Suppressor macrophage treated with lipopolysaccharide for 1 hour (primary cell): ENCODE measurements around the gene VPREB1.
"Not testable (repeated sequence)": the region's sequence is repeated elsewhere in the genome, so short reads cannot be mapped to it uniquely, and the experiment has no call there.

Experiments used
- DNase-seq, 3 donors: peaks; one replicate each; pipeline ENCODE4 v3.0.0-alpha.2; 2020 to 2022

VPREB1 gene

GRCh38 chr22:22246706-22247105 lies 2.1 kb downstream of the VPREB1 start:
- no peak for DNase-seq

- DNase-seq, result peak in 1 of 3 donors; percentile 0
Measured at GRCh38 chr22:22248878-22249277, 4.3 kb downstream of the VPREB1 start.

DNA sequence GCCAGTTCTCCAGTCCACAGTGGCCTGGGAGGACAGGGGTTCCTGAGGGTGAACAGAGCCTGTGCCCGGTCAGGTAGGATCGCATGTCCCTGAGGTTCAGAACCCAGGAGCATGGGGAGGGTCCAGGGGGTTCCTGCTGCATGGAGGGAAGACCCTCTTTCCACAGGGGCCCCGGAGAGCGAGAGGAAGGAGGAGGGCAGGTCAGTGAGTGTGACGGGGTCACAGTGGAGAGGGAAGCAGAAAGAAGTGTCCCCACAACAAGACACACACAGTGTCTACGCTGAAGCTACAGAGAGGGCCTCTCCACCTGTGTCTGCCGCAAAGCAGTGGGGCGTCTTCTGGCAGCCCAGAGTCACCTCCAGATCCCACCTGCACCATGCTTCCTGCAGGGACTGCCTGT lies 6.1 kb downstream of the VPREB1 start:
- not testable (repeated sequence) for DNase-seq

DNA sequence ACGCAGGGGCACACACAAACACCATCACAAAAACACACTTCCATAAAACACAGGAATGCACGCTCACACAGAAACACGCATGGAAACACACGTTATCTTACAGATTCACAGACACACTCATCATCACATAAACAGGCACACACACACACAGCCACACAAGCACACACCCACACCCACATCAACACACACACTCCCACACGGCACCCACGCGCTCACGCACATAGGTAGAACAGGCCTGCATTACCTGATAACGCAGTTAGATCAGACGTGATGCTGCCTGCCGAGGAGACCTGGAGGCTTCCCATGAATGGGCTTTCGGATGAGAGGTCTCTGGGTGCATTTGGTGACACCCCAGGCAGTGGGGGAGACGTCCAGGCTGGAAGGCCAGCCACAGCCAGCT lies 11.5 kb downstream of the VPREB1 start:
- not testable (repeated sequence) for DNase-seq

DNA sequence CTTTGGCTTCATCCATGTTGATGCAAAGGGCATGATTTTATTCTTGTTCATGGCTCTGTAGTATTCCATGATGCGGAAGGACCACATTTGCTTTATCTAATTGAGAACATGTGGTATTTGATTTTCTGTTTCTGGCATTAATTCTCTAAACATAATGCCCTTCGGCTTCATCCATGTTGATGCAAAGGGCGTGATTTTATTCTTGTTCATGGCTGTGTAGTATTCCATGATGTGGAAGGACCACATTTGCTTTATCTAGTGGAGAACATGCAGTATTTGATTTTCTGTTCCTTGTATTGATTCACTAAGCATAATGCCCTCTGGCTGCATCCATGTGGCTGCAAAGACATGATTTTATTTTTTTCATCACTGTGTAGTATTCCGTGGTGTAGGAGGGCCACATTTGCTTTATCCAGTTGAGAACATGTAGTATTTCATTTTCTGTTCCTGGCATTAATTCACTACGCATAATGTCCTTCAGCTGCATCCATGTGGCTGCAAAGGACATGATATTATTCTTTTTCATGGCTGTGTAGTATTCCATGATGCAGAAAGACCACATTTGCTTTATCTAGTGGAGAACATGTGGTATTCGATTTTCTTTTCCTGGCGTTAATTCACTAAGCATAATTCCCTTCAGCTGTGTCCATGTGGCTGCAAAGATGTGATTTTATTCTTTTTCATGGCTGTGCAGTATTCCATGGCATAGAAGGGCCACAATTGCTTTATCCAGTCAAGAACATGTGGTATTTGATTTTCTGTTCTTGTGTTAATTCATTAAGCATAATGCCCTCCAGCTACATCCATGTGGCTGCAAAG lies 14.2 kb downstream of the VPREB1 start:
- DNase-seq, result not testable (repeated sequence)

GRCh38 chr22:22260169-22260568 lies 15.6 kb downstream of the VPREB1 start:
- DNase-seq, result not testable (repeated sequence)

GRCh38 chr22:22260586-22260985 lies 16.0 kb downstream of the VPREB1 start:
- not testable (repeated sequence) for DNase-seq

DNA sequence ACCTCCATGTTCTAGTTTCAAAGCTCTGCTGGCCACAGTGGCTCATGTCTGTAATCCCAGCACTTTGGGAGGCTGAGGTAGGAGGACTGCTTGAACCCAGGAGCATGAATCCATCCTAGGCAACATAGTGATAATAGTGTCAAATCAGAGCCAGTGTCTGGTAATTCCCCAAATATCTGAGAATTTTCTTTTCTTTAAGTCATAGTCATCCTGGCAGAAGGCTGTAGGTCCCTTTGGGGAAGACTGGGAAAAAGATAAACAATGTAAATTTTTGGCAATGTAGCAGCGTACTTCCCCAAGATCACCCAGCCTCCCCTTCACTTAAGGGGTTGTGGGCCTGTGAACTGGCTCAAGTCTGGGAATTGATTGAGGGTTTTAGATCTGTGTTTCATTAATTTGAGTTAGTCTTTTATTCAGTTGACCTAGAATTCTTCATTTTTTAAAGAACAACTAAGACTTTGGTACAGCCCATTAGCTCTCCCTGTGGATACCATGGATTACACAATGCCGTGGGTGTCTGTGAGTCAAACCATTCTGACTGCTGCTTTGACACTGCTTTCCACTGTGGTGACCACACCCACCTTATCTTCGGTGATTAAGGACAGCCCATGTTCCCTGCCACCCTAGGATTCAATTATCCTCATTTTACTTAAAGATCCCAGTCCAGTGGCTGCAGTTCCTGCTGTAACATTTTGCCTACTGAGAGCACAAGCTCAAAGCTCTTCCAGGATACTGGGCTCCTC lies 17.9 kb downstream of the VPREB1 start:
- peak; percentile 71 to 79 (median 75) for DNase-seq

DNA sequence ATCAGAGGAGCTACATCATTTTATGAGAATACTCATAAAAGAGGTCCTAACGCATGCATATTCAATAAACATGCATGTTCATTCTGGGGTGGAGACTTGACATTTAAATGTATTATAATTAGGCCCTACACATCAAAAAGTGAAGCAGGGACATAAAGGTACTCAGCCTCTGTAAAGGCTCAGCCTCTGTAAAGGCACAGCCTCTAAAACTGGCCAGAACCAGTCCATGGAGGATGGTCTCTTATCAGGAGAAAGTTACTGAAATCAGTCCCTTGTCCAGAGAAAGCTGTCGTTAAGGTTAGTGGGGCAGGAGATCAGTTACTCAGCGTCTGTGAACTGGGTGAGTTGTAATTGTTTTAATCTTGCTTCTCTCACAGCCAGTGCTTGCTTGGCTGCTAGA lies 19.2 kb downstream of the VPREB1 start:
- not testable (repeated sequence) for DNase-seq

DNA sequence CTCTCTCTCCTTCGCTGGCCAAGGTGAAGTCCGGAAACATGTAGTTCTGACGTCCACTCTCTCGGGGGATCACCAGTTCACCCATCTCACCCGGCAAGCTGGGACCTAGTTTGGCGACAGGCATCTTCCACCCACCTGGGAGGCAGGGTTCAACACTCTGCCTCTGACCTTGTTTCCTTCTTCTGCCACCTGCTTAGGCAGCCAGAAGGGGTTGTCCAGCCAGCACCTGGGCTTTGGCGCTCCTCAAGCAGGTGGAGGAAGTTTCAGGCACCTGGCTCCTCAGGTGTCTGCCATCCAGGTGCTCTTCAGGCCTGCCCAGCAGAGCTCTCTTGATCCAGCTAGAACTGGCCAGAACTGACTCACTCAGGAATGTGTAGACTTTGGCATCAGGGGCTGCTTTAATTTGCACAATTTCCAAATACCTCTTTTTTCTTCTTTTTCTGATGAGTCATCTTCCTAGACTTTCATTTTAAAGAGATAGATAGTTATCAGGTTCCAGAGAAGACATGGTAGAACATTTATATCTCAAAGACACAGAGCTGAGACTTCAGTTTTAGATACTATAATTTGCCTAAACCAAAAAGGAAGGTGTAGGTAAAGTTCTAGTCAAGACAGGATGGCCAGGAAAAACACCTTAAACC lies 25.6 kb downstream of the VPREB1 start:
- DNase-seq, result not testable (repeated sequence)

DNA sequence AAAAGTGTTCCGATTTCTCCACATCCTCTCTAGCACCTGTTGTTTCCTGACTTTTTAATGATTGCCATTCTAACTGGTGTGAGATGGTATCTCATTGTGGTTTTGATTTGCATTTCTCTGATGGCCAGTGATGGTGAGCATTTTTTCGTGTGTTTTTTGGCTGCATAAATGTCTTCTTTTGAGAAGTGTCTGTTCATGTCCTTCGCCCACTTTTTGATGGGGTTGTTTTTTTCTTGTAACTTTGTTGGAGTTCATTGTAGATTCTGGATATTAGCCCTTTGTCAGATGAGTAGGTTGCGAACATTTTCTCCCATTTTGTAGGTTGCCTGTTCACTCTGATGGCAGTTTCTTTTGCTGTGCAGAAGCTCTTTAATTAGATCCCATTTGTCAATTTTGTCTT lies 32.8 kb downstream of the VPREB1 start:
- not testable (repeated sequence) for DNase-seq

DNA sequence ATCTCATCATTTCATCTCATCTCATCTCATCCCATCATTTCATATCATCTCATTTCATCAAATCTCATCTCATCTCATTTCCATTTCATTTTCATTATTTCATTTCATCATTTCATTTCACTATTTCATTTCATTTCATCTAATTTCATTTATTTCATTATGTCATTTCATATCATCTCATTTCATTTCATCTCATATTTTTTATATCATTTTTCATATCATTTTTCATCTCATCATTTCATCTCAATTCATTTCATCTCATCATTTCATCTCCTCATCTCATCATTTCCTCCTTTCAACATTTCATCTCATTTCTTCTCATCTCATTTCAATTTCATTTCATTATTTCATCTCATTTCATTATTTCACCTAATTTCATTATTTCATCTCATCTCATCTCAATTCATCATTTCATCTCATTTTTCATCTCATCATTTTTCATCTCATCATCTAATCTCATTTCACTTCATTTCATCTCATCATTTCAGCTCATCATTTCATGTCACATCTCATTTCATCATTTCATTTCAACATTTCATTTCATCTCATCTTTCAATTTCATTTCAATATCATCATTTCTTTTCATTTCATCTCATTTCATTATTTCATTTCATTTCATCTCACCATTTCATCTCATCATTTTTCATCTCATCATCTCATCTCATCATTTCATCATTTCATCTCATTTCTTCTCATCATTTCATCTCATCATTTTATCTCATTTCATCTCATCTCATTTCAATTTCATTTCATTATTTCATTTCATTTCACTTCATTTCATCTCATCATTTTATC lies 40.6 kb downstream of the VPREB1 start:
- not testable (repeated sequence) for DNase-seq

GRCh38 chr22:22286390-22287105 lies 42.0 kb downstream of the VPREB1 start:
- DNase-seq, result not testable (repeated sequence)

- DNase-seq, result not testable (repeated sequence)
Measured at GRCh38 chr22:22287106-22287626, 42.6 kb downstream of the VPREB1 start.

GRCh38 chr22:22289666-22290065 lies 45.1 kb downstream of the VPREB1 start:
- not testable (repeated sequence) for DNase-seq

DNA sequence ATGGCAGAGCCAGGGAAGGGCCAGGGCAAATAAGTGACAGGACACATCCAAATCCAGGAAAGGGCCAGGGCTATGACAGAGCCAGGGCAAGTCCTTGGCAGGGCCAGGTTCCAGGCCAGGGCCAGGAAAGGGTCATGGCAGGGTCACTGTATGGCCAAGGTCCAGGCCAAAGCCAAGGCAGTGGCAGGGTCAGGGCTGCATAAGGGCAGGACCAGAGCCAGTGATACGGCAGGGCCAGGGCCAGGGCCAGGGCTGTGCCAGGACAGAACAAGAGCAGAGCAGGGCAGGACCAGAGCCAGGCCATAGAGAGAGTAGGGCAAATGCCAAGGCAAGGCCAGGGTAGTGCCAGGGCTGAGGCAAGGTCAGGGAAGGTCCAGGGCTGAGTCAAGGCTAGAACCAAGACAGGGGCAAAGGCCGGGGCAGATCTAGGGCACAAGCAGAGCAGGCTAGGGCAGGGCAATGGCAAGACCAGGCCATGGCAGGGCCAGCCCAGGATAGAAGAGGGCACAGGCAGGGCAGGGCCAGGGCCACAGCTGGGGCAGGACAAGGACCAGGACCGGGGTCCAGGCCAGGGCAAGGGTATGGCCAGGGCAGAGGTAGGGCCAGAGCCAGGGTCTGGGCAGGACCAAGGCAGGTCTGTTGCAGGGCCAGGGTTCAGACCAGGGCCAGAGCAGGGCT lies 46.7 kb downstream of the VPREB1 start:
- not testable (repeated sequence) for DNase-seq

DNA sequence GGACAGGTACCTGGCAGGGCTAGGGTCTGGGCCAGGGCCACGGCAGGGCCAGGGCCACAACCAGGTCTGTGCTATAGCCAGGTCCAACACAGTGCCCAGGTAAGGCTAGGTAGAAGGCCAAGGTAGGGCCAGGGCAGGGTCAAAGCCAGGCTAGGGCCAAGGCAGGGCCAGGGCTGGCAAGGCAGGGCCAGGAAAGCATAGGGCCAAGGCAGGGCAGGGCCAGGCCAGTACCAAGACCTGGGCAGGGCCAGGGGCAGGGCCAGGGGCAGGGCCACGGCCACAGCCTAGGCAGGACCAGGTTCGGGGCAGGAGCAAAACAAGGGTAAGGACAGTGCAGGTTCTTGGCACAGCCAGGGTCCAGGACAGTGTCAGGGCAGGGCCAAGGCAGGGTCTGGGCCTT lies 48.1 kb downstream of the VPREB1 start:
- not testable (repeated sequence) for DNase-seq

DNA sequence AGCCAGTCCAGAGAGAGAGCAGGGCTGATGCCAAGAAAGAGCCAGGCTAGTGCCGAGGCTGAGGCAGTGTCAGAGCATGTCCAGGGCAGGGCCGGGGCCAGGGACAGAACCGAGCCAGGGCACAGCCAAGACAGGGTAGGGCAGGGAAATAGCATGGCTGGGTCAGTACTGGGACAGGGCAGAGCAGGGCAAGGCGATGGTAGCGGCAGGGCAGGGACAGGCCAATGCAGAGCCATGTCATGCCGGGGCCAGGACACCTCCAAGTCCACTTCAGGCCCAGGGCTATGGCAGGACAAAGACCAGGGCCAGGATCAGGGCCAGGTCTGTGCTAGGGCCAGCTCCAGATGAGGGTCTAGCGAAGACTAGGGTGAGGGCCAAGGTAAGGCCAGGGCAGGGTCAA lies 48.9 kb downstream of the VPREB1 start:
- not testable (repeated sequence) for DNase-seq

DNA sequence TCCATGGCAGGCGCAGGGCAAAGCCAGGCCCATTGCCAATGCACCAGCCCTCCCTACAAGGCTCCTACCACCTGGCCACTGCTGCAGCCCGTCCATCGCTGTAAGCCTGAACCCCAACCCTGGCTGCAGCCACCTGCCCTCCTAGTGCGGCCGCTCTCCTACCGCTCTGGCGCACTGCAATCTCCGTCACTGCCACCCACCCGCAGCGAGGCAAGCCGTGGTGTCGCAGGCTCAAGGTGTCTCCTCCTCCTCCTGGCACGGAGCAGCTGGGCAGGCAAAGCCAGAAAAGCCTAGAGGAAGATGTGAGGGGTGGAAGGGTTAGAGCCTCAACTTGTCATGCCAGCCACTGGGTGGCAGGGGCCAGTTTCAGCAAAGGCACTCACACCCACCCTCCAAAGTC lies 50.1 kb downstream of the VPREB1 start:
- not testable (repeated sequence) for DNase-seq
